Mammary epithelial cell (primary cell): ENCODE data around the gene ERF.

ENCODE experiments used
- CTCF ChIP-seq, 2 donors: IDR thresholded peaks in 1 of 2; conservative IDR thresholded peaks in 1 of 2; 2 replicates each; pipeline ENCODE4 v1.5.1; 2011 to 2012; ENCODE audit warnings: inconsistent platforms in 2 of 2, low read length in 2 of 2, mild to moderate bottlenecking in 2 of 2, control low read depth in 1 of 2, low read depth in 1 of 2; ENCODE audit not compliant: insufficient read depth in 1 of 2; ENCODE audit errors: extremely low read depth in 1 of 2
- EZH2 ChIP-seq: IDR thresholded peaks from 2 replicates; pipeline ENCODE4 v1.6.1; 2012; ENCODE audit warnings: low read length, inconsistent platforms, borderline replicate concordance

- TF ChIP-seq CTCF (conservative IDR thresholded peaks at IDR 0.05 in 1 of 2, IDR thresholded peaks at IDR 0.05 in 1 of 2; ENCODE audit: extremely low read depth in 1 of 2, insufficient read depth in 1 of 2, low read depth in 1 of 2, low read length in 2 of 2) = no peak
- TF ChIP-seq EZH2 = no peak
Observed at GRCh38 chr19:42251572-42252358, 3.2 kb downstream of the ERF start.
